Measurements from ENCODE around the gene TJAP1.

Gene TJAP1, protein sequence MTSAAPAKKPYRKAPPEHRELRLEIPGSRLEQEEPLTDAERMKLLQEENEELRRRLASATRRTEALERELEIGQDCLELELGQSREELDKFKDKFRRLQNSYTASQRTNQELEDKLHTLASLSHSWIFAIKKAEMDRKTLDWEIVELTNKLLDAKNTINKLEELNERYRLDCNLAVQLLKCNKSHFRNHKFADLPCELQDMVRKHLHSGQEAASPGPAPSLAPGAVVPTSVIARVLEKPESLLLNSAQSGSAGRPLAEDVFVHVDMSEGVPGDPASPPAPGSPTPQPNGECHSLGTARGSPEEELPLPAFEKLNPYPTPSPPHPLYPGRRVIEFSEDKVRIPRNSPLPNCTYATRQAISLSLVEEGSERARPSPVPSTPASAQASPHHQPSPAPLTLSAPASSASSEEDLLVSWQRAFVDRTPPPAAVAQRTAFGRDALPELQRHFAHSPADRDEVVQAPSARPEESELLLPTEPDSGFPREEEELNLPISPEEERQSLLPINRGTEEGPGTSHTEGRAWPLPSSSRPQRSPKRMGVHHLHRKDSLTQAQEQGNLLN

DNA sequence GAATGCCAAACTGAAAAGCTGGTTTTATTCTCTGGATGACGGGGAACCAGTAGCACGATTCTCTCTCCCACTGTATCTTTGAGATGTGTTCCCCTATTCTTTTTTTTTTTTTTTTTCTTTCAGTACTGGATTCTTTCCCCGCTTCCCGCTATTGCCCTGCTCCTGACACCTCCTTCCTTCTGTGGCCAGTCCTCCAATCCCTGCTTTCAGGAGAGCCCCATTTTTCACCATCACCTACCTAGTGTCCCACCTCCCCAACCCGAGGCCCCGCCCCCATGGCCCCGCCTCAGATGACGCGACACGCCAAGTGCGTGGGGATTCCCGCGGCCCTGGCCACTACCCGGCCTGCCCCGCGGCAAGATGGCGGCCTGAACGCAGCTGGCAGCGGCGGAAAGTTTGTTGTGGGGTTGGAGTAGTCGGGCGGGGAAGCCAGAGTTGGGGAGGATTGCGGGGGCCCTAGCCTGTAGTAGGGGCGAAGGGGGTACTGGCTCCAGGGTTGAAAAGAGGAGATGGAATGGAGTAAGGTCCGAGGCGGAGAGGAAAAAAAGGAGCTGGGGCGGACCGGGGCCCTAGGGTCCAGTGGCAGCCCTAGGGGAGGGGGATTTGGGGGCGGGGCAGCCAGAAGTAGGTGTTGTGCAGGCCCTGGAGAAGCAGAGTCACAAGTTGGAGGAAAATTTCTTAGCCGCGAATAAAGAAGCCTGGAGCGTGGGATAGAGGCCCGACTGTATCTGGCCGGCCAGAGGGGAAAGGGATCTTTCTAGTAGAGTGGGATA is at the start of gene TJAP1:
Gene TJAP1 (plus strand): TSS at position 336 of the 773 bp plus-strand sequence. CDS start 21,432 bp downstream, outside the sequence.
- peak; percentile 99 for DNase-seq

DNA sequence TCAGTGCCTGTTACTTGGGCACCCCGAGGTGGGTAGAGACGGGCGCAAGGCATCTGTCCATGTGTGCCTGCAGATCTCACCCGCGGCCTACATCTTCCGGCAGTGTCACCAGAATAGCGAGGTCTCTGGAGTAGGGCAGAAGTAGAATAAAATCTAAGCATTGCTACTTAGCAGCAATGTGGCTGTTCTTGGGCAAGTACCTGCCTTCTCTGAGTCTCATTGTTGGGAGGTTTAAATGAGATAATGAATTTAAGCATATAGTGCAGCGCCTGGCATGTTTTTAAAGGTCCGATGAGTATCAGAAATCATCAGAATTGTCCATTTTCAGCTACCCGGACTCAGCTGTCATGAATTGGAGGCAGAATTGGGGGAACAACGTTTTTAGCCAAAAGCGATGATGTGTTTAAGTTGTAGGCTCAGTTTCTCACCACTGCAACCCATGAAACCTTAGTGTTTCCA is 49.2 kb upstream of the TJAP1 start:
- DNase-seq, result no peak

DNA sequence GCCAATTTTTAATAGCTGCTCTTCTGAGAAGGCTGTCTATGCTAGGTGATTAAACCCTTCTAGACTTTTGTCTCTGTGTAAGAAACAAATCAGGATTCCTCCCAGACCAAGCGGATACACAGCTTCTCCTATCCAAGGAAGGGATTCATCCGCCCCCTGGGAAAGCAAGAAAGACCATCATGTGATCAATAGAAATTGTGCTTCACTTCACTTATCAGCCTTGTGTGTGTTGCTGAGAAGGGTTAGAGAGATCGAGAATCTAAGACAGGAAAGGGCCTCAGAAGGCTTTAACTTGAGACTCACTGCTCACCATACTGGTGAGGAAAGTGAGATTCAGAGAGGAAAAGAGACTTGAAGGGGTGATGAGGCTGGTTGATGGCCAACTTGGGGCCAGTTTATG is 48.5 kb upstream of the TJAP1 start:
- no peak for DNase-seq

DNA sequence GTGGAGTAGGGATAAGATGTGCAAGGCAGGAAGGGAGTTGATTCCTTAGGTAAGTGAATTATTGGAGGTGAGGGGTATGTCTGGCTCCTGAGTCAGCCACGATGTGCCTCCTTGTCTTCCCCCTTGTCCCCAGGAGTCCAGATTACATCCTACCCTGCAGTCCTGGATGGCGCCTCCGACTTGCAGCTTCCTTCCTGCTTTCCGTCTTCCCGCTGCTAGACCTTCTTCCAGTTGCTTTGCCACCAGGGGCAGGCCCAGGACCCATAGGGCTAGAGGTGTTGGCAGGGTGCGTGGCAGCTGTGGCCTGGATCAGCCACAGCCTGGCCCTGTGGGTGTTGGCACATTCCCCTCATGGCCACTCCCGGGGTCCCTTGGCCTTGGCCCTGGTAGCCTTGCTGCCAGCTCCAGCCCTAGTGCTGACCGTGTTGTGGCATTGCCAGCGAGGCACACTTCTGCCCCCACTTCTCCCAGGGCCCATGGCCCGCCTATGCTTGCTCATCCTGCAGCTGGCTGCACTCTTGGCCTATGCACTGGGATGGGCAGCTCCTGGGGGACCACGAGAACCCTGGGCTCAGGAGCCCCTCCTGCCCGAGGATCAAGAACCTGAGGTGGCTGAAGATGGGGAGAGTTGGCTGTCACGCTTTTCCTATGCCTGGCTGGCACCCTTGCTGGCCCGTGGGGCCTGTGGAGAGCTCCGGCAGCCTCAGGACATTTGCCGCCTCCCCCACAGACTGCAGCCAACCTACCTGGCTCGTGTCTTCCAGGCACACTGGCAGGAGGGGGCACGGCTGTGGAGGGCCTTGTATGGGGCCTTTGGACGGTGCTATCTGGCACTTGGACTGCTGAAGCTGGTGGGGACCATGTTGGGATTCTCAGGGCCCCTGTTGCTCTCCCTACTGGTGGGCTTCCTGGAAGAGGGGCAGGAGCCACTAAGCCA is 45.1 kb upstream of the TJAP1 start:
- DNase-seq, result no peak

DNA sequence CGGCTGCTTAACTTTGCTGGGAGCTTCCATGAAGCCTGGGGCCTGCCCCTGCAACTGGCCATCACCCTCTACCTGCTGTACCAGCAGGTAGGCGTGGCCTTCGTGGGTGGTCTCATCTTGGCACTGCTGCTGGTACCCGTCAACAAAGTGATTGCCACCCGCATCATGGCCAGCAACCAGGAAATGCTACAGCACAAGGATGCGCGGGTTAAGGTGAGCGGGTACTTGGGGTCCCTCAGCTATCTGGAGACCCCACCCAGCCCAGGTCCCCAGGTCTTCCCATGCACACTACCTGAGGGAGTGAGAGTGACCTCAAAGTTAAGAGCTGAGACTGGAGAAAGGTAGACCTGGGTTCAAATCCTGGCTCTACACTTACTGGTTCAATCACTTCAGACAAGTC is 44.2 kb upstream of the TJAP1 start:
- DNase-seq, result no peak

DNA sequence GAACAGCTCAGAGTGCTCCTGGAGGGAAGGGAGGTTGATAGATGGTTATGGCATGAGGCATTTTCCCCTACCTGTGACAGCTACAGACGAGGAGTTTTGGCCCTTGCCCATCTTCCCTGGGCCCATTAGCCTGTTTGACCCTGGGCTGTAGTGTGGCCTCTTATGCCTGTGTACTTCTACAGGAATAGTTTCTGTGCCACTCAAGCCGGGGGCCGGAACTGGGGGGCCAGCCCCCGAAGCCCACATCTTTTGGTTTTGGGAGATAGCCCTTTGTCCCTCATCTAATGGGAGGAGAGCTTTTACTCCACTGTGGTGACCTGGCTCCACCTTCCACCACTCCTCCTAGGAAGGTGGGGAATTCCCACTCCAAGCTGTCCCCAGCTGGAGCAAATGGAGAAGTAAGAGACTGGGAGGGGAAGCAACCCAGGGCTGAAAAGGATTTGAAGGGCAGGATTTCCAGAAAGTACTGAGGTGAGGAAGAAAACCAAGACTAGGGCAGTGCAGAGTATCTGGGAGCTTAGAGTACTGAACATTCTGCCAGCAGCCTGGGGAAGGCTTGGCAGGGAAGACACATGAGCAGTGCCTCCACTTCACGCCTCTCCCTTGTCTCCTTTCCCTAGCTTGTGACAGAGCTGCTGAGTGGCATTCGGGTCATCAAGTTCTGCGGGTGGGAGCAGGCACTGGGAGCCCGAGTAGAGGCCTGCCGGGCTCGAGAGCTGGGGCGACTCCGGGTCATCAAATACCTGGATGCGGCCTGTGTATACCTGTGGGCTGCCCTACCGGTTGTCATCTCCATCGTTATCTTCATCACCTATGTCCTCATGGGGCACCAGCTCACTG is 43.1 kb upstream of the TJAP1 start:
- DNase-seq, result no peak

DNA sequence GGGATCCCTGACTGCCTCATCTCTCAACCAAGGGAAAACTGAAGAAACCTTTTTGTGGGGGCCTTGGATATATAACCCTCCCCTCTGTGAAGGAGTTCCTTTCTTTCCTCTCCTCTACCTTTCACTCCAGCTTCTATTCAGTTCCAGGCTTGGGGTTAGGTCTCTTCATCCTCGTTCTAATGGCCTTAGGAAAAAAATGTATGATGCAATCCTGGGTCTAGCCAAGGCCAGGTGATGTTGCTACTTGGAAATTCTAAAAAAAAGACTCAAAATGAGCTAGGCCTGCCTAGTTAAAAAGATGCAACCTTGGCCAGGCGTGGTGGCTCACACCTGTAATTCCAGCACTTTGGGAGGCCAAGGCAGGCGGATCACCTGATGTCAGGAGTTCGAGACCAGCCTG is 42.4 kb upstream of the TJAP1 start:
- DNase-seq, result no peak

DNA sequence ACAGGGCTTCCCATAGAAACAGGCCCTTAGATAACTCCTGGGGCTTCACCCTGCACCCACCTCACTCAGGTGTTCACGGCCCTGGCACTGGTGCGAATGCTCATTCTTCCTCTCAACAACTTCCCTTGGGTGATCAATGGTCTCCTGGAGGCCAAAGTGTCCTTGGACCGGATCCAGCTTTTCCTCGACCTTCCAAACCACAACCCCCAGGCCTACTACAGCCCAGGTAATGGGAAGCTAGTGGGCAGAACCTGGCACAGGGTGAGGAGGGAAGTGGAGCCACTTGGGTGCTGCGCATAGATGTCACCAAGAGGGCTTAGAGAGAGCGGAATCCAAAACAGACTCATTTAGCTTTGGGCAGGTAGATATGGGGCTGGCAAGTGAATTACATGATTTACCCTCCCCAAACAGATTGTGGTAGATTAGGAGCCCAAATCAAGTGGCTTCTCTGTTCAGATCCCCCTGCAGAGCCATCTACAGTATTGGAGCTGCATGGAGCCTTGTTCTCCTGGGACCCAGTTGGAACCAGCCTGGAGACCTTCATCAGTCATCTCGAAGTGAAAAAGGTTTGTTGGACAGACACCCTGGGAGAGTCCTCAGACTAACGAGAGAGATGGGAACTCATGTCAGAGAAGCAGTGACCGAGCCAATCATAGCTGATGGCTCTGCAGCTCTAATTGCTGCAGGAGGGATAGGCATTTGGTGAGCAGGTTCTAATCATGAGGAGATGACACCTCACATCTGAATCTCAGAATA is 41.5 kb upstream of the TJAP1 start:
- no peak for DNase-seq

DNA sequence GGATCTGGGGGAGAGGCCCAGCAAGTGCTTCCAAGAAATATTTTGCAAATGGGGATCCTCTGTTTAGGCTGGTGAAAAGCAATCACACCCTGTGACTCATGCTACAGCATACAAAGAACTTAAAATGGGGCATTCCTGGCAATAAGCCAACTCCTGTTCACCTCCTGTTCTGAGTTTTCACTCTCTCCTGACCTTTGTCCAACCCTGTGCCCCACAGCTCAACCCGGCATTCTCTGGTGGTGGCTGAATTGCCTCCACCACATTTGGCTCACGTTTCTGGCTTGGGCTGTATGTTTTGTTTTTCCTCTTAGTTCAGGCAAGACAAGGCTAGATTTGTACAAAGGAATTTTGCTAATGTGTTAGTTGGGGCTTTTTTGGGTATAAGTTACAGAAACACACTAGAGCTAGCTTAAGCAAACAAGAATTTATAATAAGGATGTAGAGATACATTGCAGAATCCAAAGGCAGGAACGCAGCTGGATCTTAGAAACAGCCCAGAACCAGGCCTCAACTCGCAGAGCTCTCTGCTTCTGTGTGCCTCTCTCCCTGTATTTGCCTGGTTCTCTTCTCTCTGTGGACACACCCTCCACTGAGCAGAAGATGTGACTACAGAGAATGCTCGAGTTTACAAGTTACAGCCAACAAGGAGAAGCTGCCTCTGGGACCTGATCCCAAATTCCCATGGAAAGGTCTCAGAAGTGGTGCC is 40.6 kb upstream of the TJAP1 start:
- no peak for DNase-seq

DNA sequence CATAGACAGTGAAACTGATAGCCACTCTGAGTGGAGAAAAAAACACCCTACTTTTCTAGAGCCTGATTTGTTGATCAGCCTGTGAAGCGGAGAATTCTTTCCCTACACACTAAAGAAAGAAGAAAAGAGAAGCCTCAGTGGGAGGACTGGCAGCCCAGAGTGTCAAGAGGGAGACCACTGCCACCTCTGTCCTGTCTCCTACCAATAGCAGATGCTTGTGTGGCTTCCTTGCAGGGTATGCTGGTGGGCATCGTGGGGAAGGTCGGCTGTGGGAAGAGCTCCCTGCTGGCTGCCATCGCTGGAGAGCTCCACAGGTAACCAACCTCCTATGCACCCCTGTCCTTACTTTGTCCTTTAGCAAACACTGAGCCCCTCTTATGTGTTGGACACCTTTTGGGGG is 39.7 kb upstream of the TJAP1 start:
- no peak for DNase-seq

DNA sequence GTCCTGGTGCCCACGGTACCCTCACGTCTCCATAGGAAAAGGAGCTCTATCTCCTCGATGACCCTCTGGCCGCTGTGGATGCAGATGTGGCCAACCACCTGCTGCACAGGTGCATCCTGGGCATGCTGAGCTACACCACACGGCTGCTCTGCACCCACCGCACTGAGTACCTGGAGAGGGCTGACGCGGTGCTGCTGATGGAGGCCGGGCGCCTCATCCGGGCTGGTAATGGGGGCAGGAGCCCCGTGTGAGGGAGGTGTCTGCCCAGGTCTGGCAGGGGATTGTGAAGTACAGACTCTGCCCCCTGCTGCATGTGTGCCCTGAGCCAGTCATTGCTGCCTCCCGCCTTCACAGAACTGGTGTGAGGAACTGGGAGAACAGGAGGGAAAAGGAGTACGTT is 34.4 kb upstream of the TJAP1 start:
- DNase-seq, result no peak

DNA sequence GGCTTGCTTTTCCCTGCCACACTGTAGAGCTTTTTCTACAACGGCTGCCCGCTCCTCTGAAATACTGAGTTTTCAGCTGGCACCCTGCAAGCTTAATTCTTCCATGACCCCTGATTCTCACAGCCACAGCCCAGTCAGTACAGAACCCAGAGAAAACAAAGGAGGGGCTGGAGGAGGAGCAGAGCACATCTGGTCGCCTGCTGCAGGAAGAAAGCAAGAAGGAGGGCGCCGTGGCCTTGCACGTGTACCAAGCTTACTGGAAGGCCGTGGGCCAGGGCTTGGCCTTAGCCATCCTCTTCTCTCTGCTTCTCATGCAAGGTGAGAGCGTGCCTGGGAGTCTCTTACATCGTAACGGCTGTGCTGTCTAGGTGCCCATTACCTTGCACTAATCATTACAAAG is 33.3 kb upstream of the TJAP1 start:
- DNase-seq, result no peak

DNA sequence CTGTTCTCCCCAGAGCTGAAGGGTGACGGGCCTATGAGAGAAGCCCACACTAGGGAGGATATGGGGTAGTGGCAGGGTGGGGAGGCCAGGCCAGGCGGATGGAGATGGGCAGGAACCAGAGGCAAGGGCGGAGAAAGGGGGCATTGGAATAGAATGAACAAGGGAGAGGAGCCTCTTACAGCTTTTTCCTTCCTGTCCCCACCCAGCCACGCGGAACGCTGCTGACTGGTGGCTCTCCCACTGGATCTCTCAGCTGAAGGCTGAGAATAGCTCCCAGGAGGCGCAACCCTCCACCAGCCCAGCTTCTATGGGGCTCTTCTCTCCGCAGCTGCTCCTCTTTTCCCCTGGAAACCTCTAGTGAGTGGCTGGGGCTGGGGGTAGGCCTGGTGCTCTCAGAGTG is 32.8 kb upstream of the TJAP1 start:
- no peak for DNase-seq

DNA sequence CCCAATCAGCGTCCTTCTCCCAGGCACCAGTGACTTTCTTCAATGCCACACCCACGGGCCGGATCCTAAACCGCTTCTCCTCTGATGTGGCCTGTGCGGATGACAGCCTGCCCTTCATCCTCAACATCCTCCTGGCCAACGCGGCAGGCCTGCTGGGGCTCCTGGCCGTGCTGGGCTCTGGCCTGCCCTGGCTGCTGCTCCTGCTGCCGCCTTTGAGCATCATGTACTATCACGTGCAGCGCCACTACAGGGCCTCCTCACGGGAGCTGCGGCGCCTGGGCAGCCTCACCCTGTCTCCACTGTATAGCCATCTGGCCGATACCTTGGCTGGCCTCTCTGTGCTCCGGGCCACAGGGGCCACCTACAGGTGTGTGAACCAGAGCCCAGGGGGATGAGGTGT is 31.8 kb upstream of the TJAP1 start:
- DNase-seq, result no peak

DNA sequence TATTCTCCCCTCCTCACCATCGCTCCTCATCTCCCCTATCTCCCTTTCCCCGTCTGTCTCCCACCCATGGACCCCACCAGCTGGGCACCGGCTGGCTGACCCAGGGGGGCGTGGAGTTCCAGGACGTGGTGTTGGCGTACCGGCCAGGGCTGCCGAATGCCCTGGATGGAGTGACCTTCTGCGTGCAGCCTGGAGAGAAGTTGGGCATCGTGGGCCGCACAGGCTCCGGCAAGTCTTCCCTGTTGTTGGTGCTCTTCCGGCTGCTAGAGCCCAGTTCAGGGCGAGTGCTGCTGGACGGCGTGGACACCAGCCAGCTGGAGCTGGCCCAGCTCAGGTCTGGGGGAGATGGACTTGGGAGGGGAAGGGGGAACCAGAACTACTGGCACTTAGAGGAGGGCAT is 29.8 kb upstream of the TJAP1 start:
- DNase-seq, result no peak

DNA sequence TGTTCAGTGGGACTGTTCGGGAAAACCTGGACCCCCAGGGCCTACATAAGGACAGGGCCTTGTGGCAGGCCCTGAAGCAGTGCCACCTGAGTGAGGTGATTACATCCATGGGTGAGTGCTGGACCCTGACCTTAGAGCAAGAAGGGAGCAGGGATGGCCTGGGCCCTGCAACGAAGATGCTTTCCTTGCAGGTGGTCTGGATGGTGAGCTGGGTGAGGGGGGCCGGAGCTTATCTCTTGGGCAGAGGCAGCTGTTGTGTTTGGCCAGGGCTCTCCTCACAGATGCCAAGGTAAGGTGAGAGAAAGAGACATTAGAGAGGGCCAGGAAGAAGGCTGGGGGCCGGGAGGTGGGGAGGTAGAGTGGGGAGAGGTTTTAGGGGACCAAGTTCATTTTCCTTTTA is 28.5 kb upstream of the TJAP1 start:
- DNase-seq, result no peak

DNA sequence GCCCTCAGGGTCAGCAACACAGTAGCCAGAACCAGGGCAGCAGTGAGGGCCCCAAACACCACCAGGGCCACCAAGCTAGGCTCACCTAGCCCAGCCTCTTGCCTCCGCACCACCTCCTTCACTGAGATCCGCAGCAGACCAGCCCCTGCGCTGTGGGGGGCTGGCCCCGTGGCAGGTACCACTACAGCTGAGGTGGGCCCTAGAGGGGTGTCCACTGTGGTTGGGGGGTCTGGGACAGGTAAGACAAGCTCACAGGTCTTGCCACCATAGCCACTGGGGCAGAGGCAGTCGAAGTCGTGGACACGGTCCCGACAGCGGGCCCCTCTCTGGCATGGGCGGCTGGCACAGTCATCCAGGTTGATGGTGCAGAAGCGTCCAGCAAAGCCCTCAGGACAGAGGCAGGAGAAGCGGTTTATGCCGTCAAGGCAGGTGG is 26.7 kb upstream of the TJAP1 start:
- DNase-seq, result no peak

DNA sequence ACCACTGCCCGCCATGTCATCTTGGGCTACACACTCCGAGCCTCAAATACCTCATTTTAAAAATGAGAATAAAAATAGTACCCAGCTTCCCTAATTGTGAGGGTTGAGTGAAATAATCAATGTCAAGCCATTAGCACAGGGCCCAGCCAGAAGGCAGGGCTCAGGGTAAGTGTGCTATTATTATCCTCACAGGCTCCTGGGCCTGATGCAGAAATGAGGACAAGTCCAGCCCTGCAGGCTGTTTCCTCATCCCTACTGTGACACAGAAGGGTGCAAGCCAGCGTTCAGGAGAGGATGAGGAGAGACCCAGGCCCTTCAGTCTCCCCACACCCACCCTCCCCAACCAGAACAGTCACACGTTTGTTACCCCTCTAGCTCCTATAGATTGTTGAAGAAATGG is 26.0 kb upstream of the TJAP1 start:
- no peak for DNase-seq

DNA sequence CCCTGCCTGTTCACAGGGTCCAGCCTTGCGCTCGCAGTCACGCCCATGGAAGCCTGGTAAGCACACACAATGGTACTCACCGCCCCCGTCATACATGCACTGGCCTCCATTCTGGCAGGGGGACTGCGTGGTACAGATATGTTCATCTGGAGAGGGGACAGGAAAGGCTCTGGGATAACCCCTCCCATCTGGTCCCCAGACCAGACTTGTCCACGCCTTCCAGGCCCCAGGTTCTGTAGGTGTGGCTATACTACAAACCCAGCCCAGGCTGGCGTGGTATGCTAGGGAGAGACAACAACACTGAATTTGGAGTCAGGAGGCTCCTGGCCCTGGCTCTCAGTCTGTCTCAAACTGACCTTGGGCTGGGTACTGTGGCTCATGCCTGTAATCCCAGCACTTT is 25.4 kb upstream of the TJAP1 start:
- no peak for DNase-seq

DNA sequence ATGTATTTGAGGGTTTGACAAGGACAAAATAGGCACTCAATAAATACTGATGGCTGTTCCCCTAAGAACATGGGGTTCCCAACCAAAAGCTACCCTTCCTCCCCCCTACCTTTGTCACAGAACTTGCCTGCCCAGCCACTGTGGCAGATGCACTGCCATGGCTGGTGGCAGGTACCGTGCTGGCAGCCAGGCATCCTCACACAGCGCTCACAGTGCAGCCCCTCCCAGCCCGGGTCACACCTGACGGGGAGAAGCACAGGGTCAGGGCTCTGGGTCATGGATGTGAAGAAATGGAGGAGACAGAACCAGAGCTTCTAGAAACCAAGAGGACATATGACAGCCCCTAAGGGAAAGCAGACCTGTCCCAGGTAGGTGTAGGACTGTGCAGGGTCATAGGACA is 24.5 kb upstream of the TJAP1 start:
- no peak for DNase-seq
